K562 (cell line): Measurements from ENCODE around the gene ACSS1. TPM values are rescaled to one million over a fixed set of nuclear protein-coding genes. Genes with fewer than 3 reads are reported as not detected.

ENCODE experiments used
- ATAC-seq: fragments of 200-7000 bp; cut with Tn5 transposase; 3 replicates; pipeline ENCODE4 v1.9.1; 2020; ENCODE audit warnings: moderate library complexity
- BruUV-seq: library from RNA; stranded (reverse); fragments of 400-500 nt; replicated peaks from 2 replicates; lab custom pipeline; 2021; lab: Mats Ljungman, UMichigan
- CTCF ChIA-PET: fragments of 300-600 bp; formaldehyde crosslinking; extraction: SDS; loops from one replicate; lab custom pipeline; 2021; ENCODE audit warnings: low intra/inter-chr PET ratio; lab: Yijun Ruan, JAX
- POLR2A ChIA-PET: fragments of 300-600, 350-650 bp; sonication (Branson Sonifier 250); formaldehyde crosslinking; extraction: SDS; loops from one replicate; lab custom pipeline; 2021; ENCODE audit warnings: antibody characterized with exemption, inconsistent platforms; lab: Yijun Ruan, JAX
- DNase-seq, 4 experiments: peaks; one replicate each; pipeline versions ENCODE4 v3.0.0 to v3.0.0-alpha.2; 2011 to 2018; ENCODE audit warnings: low spot score in 3 of 4, mixed read lengths in 3 of 4; ENCODE audit errors: extremely low read depth in 1 of 4
- FAIRE-seq: peaks from 2 replicates; lab custom pipeline; 2011; peaks lifted over from hg19 to GRCh38; lab: Jason Lieb, UNC
- H2AFZ ChIP-seq: 2 replicates; pipeline ENCODE4 v1.6.0; 2011; ENCODE audit warnings: low read depth, low read length, control low read depth, inconsistent platforms
- H3K27ac ChIP-seq: fragments of 200-600 bp; 3 replicates; pipeline ENCODE4 v1.8.0; 2011; ENCODE audit warnings: low read depth, mild to moderate bottlenecking, control low read depth, inconsistent platforms, low read length, moderate library complexity, mixed read lengths; ENCODE audit errors: extremely low read depth
- H3K27me3 ChIP-seq, 2 experiments: fragments of 300-600 bp in 1 of 2; 2 replicates in 1 of 2; 3 replicates in 1 of 2; pipeline versions ENCODE4 v1.6.0 to v1.8.0; 2011; ENCODE audit warnings: inconsistent platforms in 2 of 2, low read length in 2 of 2, mild to moderate bottlenecking in 1 of 2, mixed read lengths in 1 of 2, moderate library complexity in 1 of 2; ENCODE audit not compliant: control insufficient read depth in 2 of 2, insufficient read depth in 2 of 2
- H3K36me3 ChIP-seq: fragments of 300-600 bp; 3 replicates; pipeline ENCODE4 v1.8.0; 2011; ENCODE audit warnings: mild to moderate bottlenecking, low read length, inconsistent platforms; ENCODE audit not compliant: control insufficient read depth, insufficient read depth
- H3K4me1 ChIP-seq, 2 experiments: fragments of 200-600 bp in 1 of 2; replicated peaks in 1 of 2; 2 replicates in 1 of 2; 3 replicates in 1 of 2; pipeline versions ENCODE4 v1.5.1 to v1.8.0; 2011; ENCODE audit warnings: inconsistent platforms in 2 of 2, low read length in 2 of 2, mild to moderate bottlenecking in 1 of 2, mixed read lengths in 1 of 2, moderate library complexity in 1 of 2; ENCODE audit not compliant: control insufficient read depth in 2 of 2, insufficient read depth in 2 of 2
- H3K4me2 ChIP-seq: 2 replicates; pipeline ENCODE4 v1.6.1; 2011; ENCODE audit warnings: low read length, control low read depth, inconsistent platforms, mixed read lengths; ENCODE audit not compliant: insufficient read depth
- H3K4me3 ChIP-seq: fragments of 200-600 bp; sonication (generic), shearing (Covaris generic); 2 replicates; pipeline ENCODE4 v1.5.1; 2016; ENCODE audit warnings: control low read depth, inconsistent platforms
- H3K79me2 ChIP-seq: fragments of 200-600 bp; 3 replicates; pipeline ENCODE4 v1.8.0; 2011; ENCODE audit warnings: low read length, inconsistent platforms; ENCODE audit not compliant: control insufficient read depth, insufficient read depth
- H3K9ac ChIP-seq, 2 experiments: 2 replicates each; pipeline versions ENCODE4 v1.6.0 to v1.6.1; 2011; ENCODE audit warnings: low read depth in 2 of 2, low read length in 2 of 2, control low read depth in 1 of 2, inconsistent platforms in 1 of 2, mild to moderate bottlenecking in 1 of 2, mixed read lengths in 1 of 2; ENCODE audit not compliant: insufficient read depth in 1 of 2
- H3K9me1 ChIP-seq: one replicate; pipeline ENCODE4 v1.6.0; 2011; ENCODE audit warnings: inconsistent platforms, mild to moderate bottlenecking, low read length, moderate library complexity; ENCODE audit not compliant: control insufficient read depth, insufficient read depth
- H3K9me3 ChIP-seq: replicated peaks from 2 replicates; pipeline ENCODE4 v1.5.1; 2011; ENCODE audit warnings: low read depth, low read length, inconsistent platforms; ENCODE audit not compliant: control insufficient read depth, insufficient read depth
- H4K20me1 ChIP-seq: replicated peaks from 2 replicates; pipeline ENCODE4 v1.6.1; 2011; ENCODE audit warnings: low read length, inconsistent platforms, mixed read lengths; ENCODE audit not compliant: control insufficient read depth, insufficient read depth
- POLR2G ChIP-seq: fragments of 200-400 bp; formaldehyde crosslinking; IDR thresholded peaks from 2 replicates; pipeline ENCODE4 v1.6.1; 2017; ENCODE audit warnings: low read depth, mild to moderate bottlenecking, antibody characterized with exemption, low read length, moderate library complexity
- ZNF121 ChIP-seq: sonication (generic); formaldehyde crosslinking; conservative IDR thresholded peaks from 2 replicates; pipeline ENCODE4 v1.8.0; 2022; ENCODE audit warnings: missing genetic modification reagents
- WGBS: fragments of 100-300 bp; shearing (Covaris generic); methylation state at CpG from one replicate; pipeline ENCODE4 v1.1.6; 2016; ENCODE audit warnings: low coverage, mixed read lengths; ENCODE audit not compliant: insufficient coverage; ENCODE audit errors: missing lambda C conversion rate; 5-methylcytosine and 5-hydroxymethylcytosine counted together
- in situ Hi-C: fragments of 300-500 bp; cut with MboI; formaldehyde crosslinking; loops from 4 replicates; pipeline ENCODE4 v1.15.0; 2018; ENCODE audit warnings: inconsistent platforms, mixed read lengths
- intact Hi-C: fragments of 100-400 bp; cut with micrococcal nuclease; formaldehyde crosslinking; loops from 2 replicates; pipeline ENCODE4 v1.14.2; 2022
- polyA plus RNA-seq, 8 experiments: library from polyadenylated mRNA; depleted of rRNA in 4 of 8; stranded (reverse) in 5 of 8; unstranded in 3 of 8; fragments of >200 nt; fragmentation: Nextera tagmentation in 2 of 8; fragmentation: Illumina TruSeq in 1 of 8; extraction: Ambion mirVana in 2 of 8; extraction: Trizol in 1 of 8; gene quantifications; 2 replicates each; pipeline versions ENCODE4 v1.2.1 to v1.2.3, GENCODE V29; 2011 to 2014; ENCODE audit warnings: inconsistent platforms in 1 of 8, missing spikeins in 1 of 8
- small RNA-seq: library from RNA; depleted of rRNA; stranded (forward); fragments of <200 nt; gene quantifications from one replicate; pipeline ENCODE3, GENCODE V24; 2014
- total RNA-seq, 7 experiments: library from RNA; depleted of rRNA in 6 of 7; stranded (reverse); fragments of >200 nt in 6 of 7; fragmentation: Illumina TruSeq in 2 of 7; extraction: Trizol in 2 of 7; gene quantifications; 2 replicates each; pipeline versions ENCODE4 v1.2.1 to v1.2.3, GENCODE V29; 2011 to 2021; ENCODE audit warnings: low replicate concordance in 1 of 7

Gene ACSS1
- total and polyA plus RNA-seq, 9 of the 15 experiments (the other 6 are each of a cell fraction or from before 2014, with no cell fraction given): 0.07 to 2.1 (median 0.27) TPM; not detected in 3

- POLR2A ChIA-PET: interaction anchor here (0.6 to 1.2 kb wide), 2 partner anchors 8 to 457 kb away, joined by 3 read pairs; partner anchors contain the start of gene CST7
- DNase-seq (no peak), ATAC-seq (no peak), FAIRE-seq (no peak)
- CTCF ChIA-PET: no interaction called here
- H3K27me3 ChIP-seq: no peaks in the 10 kb centered on the region
- in situ Hi-C loops: no loop called here
- WGBS: 92% methylated on average over 14 of the region's 18 CpGs
- no peaks in the 10 kb centered on the region for H3K36me3 ChIP-seq
- no peak overlapping the region for H3K27ac ChIP-seq
- no peaks in the 10 kb centered on the region for H4K20me1 ChIP-seq
- H3K4me2 ChIP-seq: no peak overlapping the region
- no peaks in the 10 kb centered on the region for H3K9me1 ChIP-seq
- TF ChIP-seq POLR2G (0 out of 2 replicates have a peak, but pooled peaks have one; percentile 26), ZNF121 (no peak)
- no TSS peak for BruUV-seq
- no peak overlapping the region for H3K4me3 ChIP-seq
- intact Hi-C loops: no loop called here
- H3K9ac ChIP-seq: no peak overlapping the region
- no peak overlapping the region for H2AFZ ChIP-seq
- H3K9me3 ChIP-seq: no peaks in the 10 kb centered on the region
- no peaks in the 10 kb centered on the region for H3K4me1 ChIP-seq
- no peaks in the 10 kb centered on the region for H3K79me2 ChIP-seq
These were observed 100.5 kb downstream of the ACSS1 start for GRCh38 chr20:24957326-24958016.

Small RNA genes within 50 kb of the gene (small RNA-seq; reads per million reads assigned to genes)
- not detected for gene RNU6-1257P

Other genes with a start within 250 kb of the ACSS1 start
- not detected in 2 replicates for gene CST7, start 108.9 kb downstream of the ACSS1 start, total RNA-seq (2014; rRNA removed)
- gene CST7, start 108.9 kb downstream of the ACSS1 start, total RNA-seq (2014; rRNA removed; fragmentation: Illumina TruSeq; extraction: Trizol): not detected in 2 replicates
- gene CST7, start 108.9 kb downstream of the ACSS1 start, total RNA-seq (2015; rRNA removed; fragmentation: Illumina TruSeq; extraction: Trizol): 0.19 TPM in 1 of 2 replicates, not detected in the other
- gene CST7, start 108.9 kb downstream of the ACSS1 start, total RNA-seq (2021): not detected in 2 replicates
- not detected in 2 replicates for gene CST7, start 108.9 kb downstream of the ACSS1 start, polyA plus RNA-seq (2011; rRNA removed)
- gene CST7, start 108.9 kb downstream of the ACSS1 start, polyA plus RNA-seq (2014; fragmentation: Illumina TruSeq; extraction: Trizol): not detected in 2 replicates
- not detected for gene CST7, start 108.9 kb downstream of the ACSS1 start, polyA plus RNA-seq (2014; fragmentation: Nextera tagmentation; extraction: Ambion mirVana)
- 0.23 TPM in 1 of 2 replicates, not detected in the other for gene CST7, start 108.9 kb downstream of the ACSS1 start, polyA plus RNA-seq (2014; rRNA removed)
- 14.4 and 16.5 TPM in 2 replicates for gene APMAP, start 65.4 kb downstream of the ACSS1 start, total RNA-seq (2014; rRNA removed)
- gene APMAP, start 65.4 kb downstream of the ACSS1 start, total RNA-seq (2014; rRNA removed; fragmentation: Illumina TruSeq; extraction: Trizol): 13.0 and 14.1 TPM in 2 replicates
- 14.8 and 15.2 TPM in 2 replicates for gene APMAP, start 65.4 kb downstream of the ACSS1 start, total RNA-seq (2015; rRNA removed; fragmentation: Illumina TruSeq; extraction: Trizol)
- 15.9 and 17.8 TPM in 2 replicates for gene APMAP, start 65.4 kb downstream of the ACSS1 start, total RNA-seq (2021)
- gene APMAP, start 65.4 kb downstream of the ACSS1 start, polyA plus RNA-seq (2011; rRNA removed): 13.6 and 18.0 TPM in 2 replicates
- 14.9 and 15.3 TPM in 2 replicates for gene APMAP, start 65.4 kb downstream of the ACSS1 start, polyA plus RNA-seq (2014; fragmentation: Illumina TruSeq; extraction: Trizol)
- gene APMAP, start 65.4 kb downstream of the ACSS1 start, polyA plus RNA-seq (2014; fragmentation: Nextera tagmentation; extraction: Ambion mirVana): 1 to 10 TPM; 6.7 to 8.8 TPM
- 18.2 and 21.8 TPM in 2 replicates for gene APMAP, start 65.4 kb downstream of the ACSS1 start, polyA plus RNA-seq (2014; rRNA removed)
- not detected in 2 replicates for gene VSX1, start 24.0 kb upstream of the ACSS1 start, total RNA-seq (2014; rRNA removed)
- gene VSX1, start 24.0 kb upstream of the ACSS1 start, total RNA-seq (2014; rRNA removed; fragmentation: Illumina TruSeq; extraction: Trizol): not detected in 2 replicates
- gene VSX1, start 24.0 kb upstream of the ACSS1 start, total RNA-seq (2015; rRNA removed; fragmentation: Illumina TruSeq; extraction: Trizol): not detected in 2 replicates
- gene VSX1, start 24.0 kb upstream of the ACSS1 start, total RNA-seq (2021): not detected in 2 replicates
- gene VSX1, start 24.0 kb upstream of the ACSS1 start, polyA plus RNA-seq (2011; rRNA removed): not detected in 2 replicates
- not detected in 2 replicates for gene VSX1, start 24.0 kb upstream of the ACSS1 start, polyA plus RNA-seq (2014; fragmentation: Illumina TruSeq; extraction: Trizol)
- not detected for gene VSX1, start 24.0 kb upstream of the ACSS1 start, polyA plus RNA-seq (2014; fragmentation: Nextera tagmentation; extraction: Ambion mirVana)
- not detected in 2 replicates for gene VSX1, start 24.0 kb upstream of the ACSS1 start, polyA plus RNA-seq (2014; rRNA removed)
- gene ENTPD6, start 137.6 kb upstream of the ACSS1 start, total RNA-seq (2014; rRNA removed): 26.6 and 32.9 TPM in 2 replicates
- gene ENTPD6, start 137.6 kb upstream of the ACSS1 start, total RNA-seq (2014; rRNA removed; fragmentation: Illumina TruSeq; extraction: Trizol): 12.7 and 13.8 TPM in 2 replicates
- gene ENTPD6, start 137.6 kb upstream of the ACSS1 start, total RNA-seq (2015; rRNA removed; fragmentation: Illumina TruSeq; extraction: Trizol): 20.8 and 22.4 TPM in 2 replicates
- gene ENTPD6, start 137.6 kb upstream of the ACSS1 start, total RNA-seq (2021): 33.0 and 35.9 TPM in 2 replicates
- gene ENTPD6, start 137.6 kb upstream of the ACSS1 start, polyA plus RNA-seq (2011; rRNA removed): 34.2 and 43.3 TPM in 2 replicates
- gene ENTPD6, start 137.6 kb upstream of the ACSS1 start, polyA plus RNA-seq (2014; fragmentation: Illumina TruSeq; extraction: Trizol): 22.1 and 29.6 TPM in 2 replicates
- 1 to 10 TPM in 1 of 2 experiments, under 1 TPM in 1; 0.82 to 1.5 TPM for gene ENTPD6, start 137.6 kb upstream of the ACSS1 start, polyA plus RNA-seq (2014; fragmentation: Nextera tagmentation; extraction: Ambion mirVana)
- 36.8 and 39.9 TPM in 2 replicates for gene ENTPD6, start 137.6 kb upstream of the ACSS1 start, polyA plus RNA-seq (2014; rRNA removed)
- 12.4 and 13.0 TPM in 2 replicates for gene PYGB, start 189.9 kb upstream of the ACSS1 start, total RNA-seq (2014; rRNA removed)
- 4.1 and 4.7 TPM in 2 replicates for gene PYGB, start 189.9 kb upstream of the ACSS1 start, total RNA-seq (2014; rRNA removed; fragmentation: Illumina TruSeq; extraction: Trizol)
- 9.8 and 10.8 TPM in 2 replicates for gene PYGB, start 189.9 kb upstream of the ACSS1 start, total RNA-seq (2015; rRNA removed; fragmentation: Illumina TruSeq; extraction: Trizol)
- gene PYGB, start 189.9 kb upstream of the ACSS1 start, total RNA-seq (2021): 16.1 and 18.0 TPM in 2 replicates
- gene PYGB, start 189.9 kb upstream of the ACSS1 start, polyA plus RNA-seq (2011; rRNA removed): 7.3 and 8.2 TPM in 2 replicates
- gene PYGB, start 189.9 kb upstream of the ACSS1 start, polyA plus RNA-seq (2014; fragmentation: Illumina TruSeq; extraction: Trizol): 10.2 and 11.3 TPM in 2 replicates
- gene PYGB, start 189.9 kb upstream of the ACSS1 start, polyA plus RNA-seq (2014; fragmentation: Nextera tagmentation; extraction: Ambion mirVana): under 1 TPM; 0.34 to 0.46 TPM
- 12.3 and 16.0 TPM in 2 replicates for gene PYGB, start 189.9 kb upstream of the ACSS1 start, polyA plus RNA-seq (2014; rRNA removed)